ENCODE measurements around the gene SPATA22. TPM values are rescaled to one million over a fixed set of nuclear protein-coding genes. Genes with fewer than 3 reads are reported as not detected.
"Not testable (repeated sequence)": the region's sequence is repeated elsewhere in the genome, so short reads cannot be mapped to it uniquely, and the experiment has no call there.

SPATA22 gene
- polyA plus RNA-seq (2014; cell fraction: cytosol; rRNA removed), result 6.5 and 10.6 TPM in 2 replicates
- polyA plus RNA-seq (2014; cell fraction: nucleus; rRNA removed), result 6.4 and 7.6 TPM in 2 replicates

- no peak for DNase-seq (ENCODE audit: low spot score)
Observed at GRCh38 chr17:3471599-3471998, at the start of gene SPATA22. TSS of gene SPATA22 (minus strand) at chr17:3471819. CDS start at chr17:3469325, 2,494 bp downstream.

- DNase-seq (ENCODE audit: low spot score), result not testable (repeated sequence)
Observed at GRCh38 chr17:3519472-3519871, 47.9 kb upstream of the SPATA22 start.

GRCh38 chr17:3514873-3515272 lies 43.3 kb upstream of the SPATA22 start:
- DNase-seq (ENCODE audit: low spot score), result no peak

- DNase-seq (ENCODE audit: low spot score), result not testable (repeated sequence)
Observed at GRCh38 chr17:3514167-3514566, 42.5 kb upstream of the SPATA22 start.

- peak; percentile 77 for DNase-seq (ENCODE audit: low spot score)
Observed at GRCh38 chr17:3513305-3514035, 41.9 kb upstream of the SPATA22 start.

- peak; percentile 65 for DNase-seq (ENCODE audit: low spot score)
Observed at GRCh38 chr17:3512505-3513171, 41.0 kb upstream of the SPATA22 start.

- no peak for DNase-seq (ENCODE audit: low spot score)
Observed at GRCh38 chr17:3511852-3512504, 40.4 kb upstream of the SPATA22 start.

GRCh38 chr17:3510090-3510489 lies 38.5 kb upstream of the SPATA22 start:
- no peak for DNase-seq (ENCODE audit: low spot score)

- DNase-seq (ENCODE audit: low spot score), result no peak
Observed at GRCh38 chr17:3507869-3508268, 36.2 kb upstream of the SPATA22 start.

- DNase-seq (ENCODE audit: low spot score), result no peak
Observed at GRCh38 chr17:3507071-3507470, 35.5 kb upstream of the SPATA22 start.

- no peak for DNase-seq (ENCODE audit: low spot score)
Observed at GRCh38 chr17:3506054-3506453, 34.4 kb upstream of the SPATA22 start.

- no peak for DNase-seq (ENCODE audit: low spot score)
Observed at GRCh38 chr17:3505008-3505407, 33.4 kb upstream of the SPATA22 start.

- DNase-seq (ENCODE audit: low spot score), result no peak
Observed at GRCh38 chr17:3503285-3503684, 31.7 kb upstream of the SPATA22 start.

- no peak for DNase-seq (ENCODE audit: low spot score)
Observed at GRCh38 chr17:3502466-3502865, 30.8 kb upstream of the SPATA22 start.

GRCh38 chr17:3501344-3501743 lies 29.7 kb upstream of the SPATA22 start:
- no peak for DNase-seq (ENCODE audit: low spot score)

- no peak for DNase-seq (ENCODE audit: low spot score)
Observed at GRCh38 chr17:3497101-3497500, 25.5 kb upstream of the SPATA22 start.

GRCh38 chr17:3485481-3486068 lies 14.0 kb upstream of the SPATA22 start:
- no peak for DNase-seq (ENCODE audit: low spot score)

GRCh38 chr17:3482852-3483251 lies 11.2 kb upstream of the SPATA22 start:
- DNase-seq (ENCODE audit: low spot score), result no peak

- no peak for DNase-seq (ENCODE audit: low spot score)
Observed at GRCh38 chr17:3479988-3480387, 8.4 kb upstream of the SPATA22 start.

GRCh38 chr17:3475812-3476610 lies 4.4 kb upstream of the SPATA22 start, which contains the start of gene ASPA:
TSS of gene ASPA (plus strand) at chr17:3475997. CDS start at chr17:3476160, 163 bp downstream.
- no peak for DNase-seq (ENCODE audit: low spot score)

- no peak for DNase-seq (ENCODE audit: low spot score)
Observed at GRCh38 chr17:3475251-3475685, 3.6 kb upstream of the SPATA22 start.
